Measurements from ENCODE around the gene NKD2. TPM values are rescaled to one million over a fixed set of nuclear protein-coding genes. Genes with fewer than 3 reads are reported as not detected.
"Not testable (repeated sequence)": the region's sequence is repeated elsewhere in the genome, so short reads cannot be mapped to it uniquely, and the experiment has no call there.

Gene NKD2
- total and polyA plus RNA-seq, 2 experiments from 2014 or later = 1.4 to 9.1 TPM

- WGBS (ENCODE audit: low lambda C conversion rate, missing lambda C conversion rate) = 97% methylated on average over 5 of the region's 5 CpGs
These were observed 8.9 kb upstream of the NKD2 start for GRCh38 chr5:999724-1000123.

GRCh38 chr5:1000329-1000728, 8.3 kb upstream of the NKD2 start:
- H4K20me1 ChIP-seq (ENCODE audit: insufficient read depth, poor library complexity, severe bottlenecking) = no peaks in the 10 kb centered on the region
- peaks cover 20% of the 10 kb centered on the region for H3K4me1 ChIP-seq (ENCODE audit: insufficient read depth)
- no peak overlapping the region for H2AFZ ChIP-seq
- no peaks in the 10 kb centered on the region for H3K9me3 ChIP-seq (ENCODE audit: low read depth)
- no peak overlapping the region for H3K27ac ChIP-seq
- TF ChIP-seq CTCF (IDR thresholded peaks at IDR 0.05; ENCODE audit: poor library complexity) = no peak
- TF ChIP-seq EZH2phosphoT487 (IDR thresholded peaks at IDR 0.05; ENCODE audit: low read depth, severe bottlenecking, unreplicated experiment) = no peak
- TF ChIP-seq EZH2 (IDR thresholded peaks at IDR 0.05; ENCODE audit: borderline replicate concordance) = no peak
- WGBS (ENCODE audit: low lambda C conversion rate, missing lambda C conversion rate) = 89% methylated on average over 9 of the region's 9 CpGs
- no peaks in the 10 kb centered on the region for H3K79me2 ChIP-seq
- no peak overlapping the region for H3K4me3 ChIP-seq
- H3K9me2 ChIP-seq (replicated peaks; ENCODE audit: insufficient read depth) = no peaks in the 10 kb centered on the region
- peaks cover 5% of the 10 kb centered on the region for H3K27me3 ChIP-seq
- DNase-seq (ENCODE audit: low spot score) = no peak
- no peak overlapping the region for H3K4me2 ChIP-seq
- no peaks in the 10 kb centered on the region for H3K36me3 ChIP-seq (replicated peaks; ENCODE audit: insufficient read depth, low read depth)

More at GRCh38 chr5:999724-1000123, 8.9 kb upstream of the NKD2 start:
- Histone ChIP-seq H3K4me1 (ENCODE audit: insufficient read depth) (peaks cover 17% of the 10 kb centered on the region), H3K9me2 (replicated peaks; ENCODE audit: insufficient read depth) (no peaks in the 10 kb centered on the region), H3K4me3 (no peak overlapping the region), H4K20me1 (ENCODE audit: insufficient read depth, poor library complexity, severe bottlenecking) (no peaks in the 10 kb centered on the region), H3K36me3 (replicated peaks; ENCODE audit: insufficient read depth, low read depth) (no peaks in the 10 kb centered on the region), H3K27ac (no peak overlapping the region), H3K27me3 (no peaks in the 10 kb centered on the region), H2AFZ (no peak overlapping the region), H3K4me2 (no peak overlapping the region), H3K9me3 (ENCODE audit: low read depth) (no peaks in the 10 kb centered on the region), H3K79me2 (no peaks in the 10 kb centered on the region)
- no peak for DNase-seq (ENCODE audit: low spot score)
- TF ChIP-seq EZH2 (IDR thresholded peaks at IDR 0.05; ENCODE audit: borderline replicate concordance) (no peak), EZH2phosphoT487 (IDR thresholded peaks at IDR 0.05; ENCODE audit: low read depth, severe bottlenecking, unreplicated experiment) (no peak), CTCF (IDR thresholded peaks at IDR 0.05; ENCODE audit: poor library complexity) (no peak)

- not testable (repeated sequence) for H3K4me2 ChIP-seq; H3K36me3 ChIP-seq (replicated peaks; ENCODE audit: insufficient read depth, low read depth); H3K27ac ChIP-seq; H4K20me1 ChIP-seq (ENCODE audit: insufficient read depth, poor library complexity, severe bottlenecking); H3K4me3 ChIP-seq; H3K79me2 ChIP-seq; DNase-seq (ENCODE audit: low spot score); H2AFZ ChIP-seq; H3K9me3 ChIP-seq (ENCODE audit: low read depth); H3K9me2 ChIP-seq (replicated peaks; ENCODE audit: insufficient read depth); H3K27me3 ChIP-seq
- 97% methylated on average over 11 of the region's 11 CpGs for WGBS (ENCODE audit: low lambda C conversion rate, missing lambda C conversion rate)
- peaks cover 21% of the 10 kb centered on the region for H3K4me1 ChIP-seq (ENCODE audit: insufficient read depth)
These were observed 7.8 kb upstream of the NKD2 start for GRCh38 chr5:1000831-1001230.

GRCh38 chr5:1001406-1002270, 7.0 kb upstream of the NKD2 start:
- H4K20me1 ChIP-seq (ENCODE audit: insufficient read depth, poor library complexity, severe bottlenecking) = no peaks in the 10 kb centered on the region
- H3K36me3 ChIP-seq (replicated peaks; ENCODE audit: insufficient read depth, low read depth) = no peaks in the 10 kb centered on the region
- H3K4me1 ChIP-seq (ENCODE audit: insufficient read depth) = peaks cover 18% of the 10 kb centered on the region
- H3K9me2 ChIP-seq (replicated peaks; ENCODE audit: insufficient read depth) = no peaks in the 10 kb centered on the region
- H3K4me2 ChIP-seq = no peak overlapping the region
- H3K79me2 ChIP-seq = no peaks in the 10 kb centered on the region
- H3K9me3 ChIP-seq (ENCODE audit: low read depth) = no peaks in the 10 kb centered on the region
- DNase-seq (ENCODE audit: low spot score) = no peak
- H3K4me3 ChIP-seq = no peak overlapping the region
- TF ChIP-seq CTCF (IDR thresholded peaks at IDR 0.05; ENCODE audit: poor library complexity) = no peak
- no peak for TF ChIP-seq EZH2phosphoT487 (IDR thresholded peaks at IDR 0.05; ENCODE audit: low read depth, severe bottlenecking, unreplicated experiment)
- no peak for TF ChIP-seq EZH2 (IDR thresholded peaks at IDR 0.05; ENCODE audit: borderline replicate concordance)
- H3K27me3 ChIP-seq = peaks cover 10% of the 10 kb centered on the region
- WGBS (ENCODE audit: low lambda C conversion rate, missing lambda C conversion rate) = 91% methylated on average over 19 of the region's 19 CpGs
- H3K27ac ChIP-seq = no peak overlapping the region
- H2AFZ ChIP-seq = no peak overlapping the region
